ENCODE results near the gene VPS37B.

- no peak for TF ChIP-seq EZH2phosphoT487 (IDR thresholded peaks at IDR 0.05; ENCODE audit: low read depth, severe bottlenecking, unreplicated experiment)
- TF ChIP-seq CTCF (IDR thresholded peaks at IDR 0.05; ENCODE audit: poor library complexity): no peak
- TF ChIP-seq EZH2 (IDR thresholded peaks at IDR 0.05; ENCODE audit: borderline replicate concordance): no peak
Measured at GRCh38 chr12:122834104-122834920, 61.6 kb downstream of the VPS37B start.

All from hepatocyte (in vitro differentiated cells).